ENCODE results near the gene SLC5A12.

- TF ChIP-seq CTCF (optimal IDR thresholded peaks at IDR 0.05 in 1 of 3, IDR thresholded peaks at IDR 0.05 in 1 of 3, conservative IDR thresholded peaks at IDR 0.05 in 1 of 3; ENCODE audit: extremely low read depth in 1 of 3, insufficient read depth in 2 of 3, low read length in 3 of 3) (peak; percentile 59 to 72 (median 69)), EZH2 (IDR thresholded peaks at IDR 0.05; ENCODE audit: low read length) (no peak)
Observed at GRCh38 chr11:26649884-26650283, 72.0 kb downstream of the SLC5A12 start.
